Forelimb muscle (tissue), 1 donor: ENCODE measurements around the gene GNG13. TPM values are rescaled to one million over a fixed set of nuclear protein-coding genes. Genes with fewer than 3 reads are reported as not detected.
"Not testable (repeated sequence)": the region's sequence is repeated elsewhere in the genome, so short reads cannot be mapped to it uniquely, and the experiment has no call there.

ENCODE experiments used
- DNase-seq: peaks from one replicate; pipeline ENCODE4 v3.0.0-alpha.2; 2013; ENCODE audit warnings: low read depth
- polyA plus RNA-seq: library from polyadenylated mRNA; unstranded; fragments of 120-200 nt; gene quantifications from one replicate; pipeline ENCODE4 v1.2.1, GENCODE V29; 2013; ENCODE audit not compliant: insufficient read length

Gene GNG13
- polyA plus RNA-seq, 1 donor, result not detected

DNA sequence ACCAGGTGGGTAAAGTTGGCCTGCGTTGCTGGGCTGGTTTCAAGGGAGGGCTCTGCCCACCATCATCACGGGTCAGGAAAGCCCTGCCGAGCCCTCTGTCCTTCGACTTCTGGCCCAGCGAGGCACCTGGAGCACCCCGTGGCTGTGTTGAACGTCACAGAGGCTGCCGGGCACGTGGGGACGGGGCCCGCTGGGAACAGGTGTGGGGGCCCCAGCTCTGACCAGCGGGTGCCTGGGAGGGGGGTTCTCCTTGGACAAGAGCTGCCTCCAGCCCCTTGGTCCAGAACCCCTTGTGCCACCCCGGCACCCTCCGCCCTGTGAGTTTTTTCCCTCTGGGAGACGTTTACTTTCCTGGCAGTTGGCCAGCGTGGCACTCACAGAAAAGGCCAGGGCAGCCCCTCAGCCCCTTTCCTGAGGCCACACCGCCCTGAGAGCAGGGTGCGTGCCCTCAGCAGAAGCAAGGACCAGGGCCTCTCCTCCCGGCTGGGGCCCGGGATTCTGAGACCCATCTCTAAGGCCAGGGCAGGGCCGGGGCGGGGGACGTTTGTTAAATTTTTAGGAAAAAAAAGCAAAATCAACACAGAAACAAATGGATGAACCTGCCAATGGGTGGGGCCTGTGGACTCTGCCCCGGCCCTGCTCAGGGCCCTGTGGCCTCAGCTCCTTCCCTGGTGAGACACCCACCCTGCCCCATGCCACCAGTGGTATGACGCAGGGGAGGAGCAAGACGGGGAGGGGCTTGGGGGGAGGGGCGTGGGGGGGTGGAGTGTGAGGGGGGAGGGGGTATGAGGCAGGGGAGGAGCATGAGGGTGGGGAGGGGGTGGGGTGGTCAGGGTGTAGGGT, 31.3 kb upstream of the GNG13 start:
- no peak for DNase-seq

DNA sequence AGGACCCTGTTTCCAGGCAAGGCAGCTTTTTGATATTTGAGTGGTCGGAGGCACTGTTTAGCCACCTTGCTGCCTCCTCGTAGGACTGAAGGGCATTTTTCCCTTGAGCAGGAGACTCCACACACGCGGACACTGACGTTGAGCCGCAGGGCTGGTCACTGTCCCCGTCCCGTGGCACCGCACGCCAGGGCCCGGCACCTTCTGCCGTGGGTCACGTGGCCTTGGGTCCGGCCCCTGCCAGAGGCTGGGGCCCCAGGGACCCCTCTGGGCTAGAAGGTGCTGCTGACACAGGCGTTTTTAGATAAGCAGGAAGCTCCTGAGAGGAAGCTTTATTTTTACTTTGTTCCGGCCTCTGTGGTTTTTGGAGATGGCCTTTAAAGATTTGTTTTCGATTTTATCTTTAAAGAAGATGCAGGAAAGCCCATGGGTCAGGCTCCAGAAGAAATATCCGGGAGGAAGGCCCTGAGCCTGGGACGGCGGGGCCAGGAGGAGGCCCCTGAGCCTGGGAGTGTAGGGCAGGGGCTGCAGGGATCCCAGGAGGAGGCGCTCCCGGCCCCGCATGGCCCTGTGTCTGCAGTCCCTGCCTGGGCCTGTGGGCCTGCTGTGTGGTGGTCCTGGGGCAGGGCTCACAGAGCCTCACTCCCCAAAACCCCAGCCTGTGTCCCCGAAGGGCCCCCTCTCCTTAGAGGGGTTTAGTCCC, 30.5 kb upstream of the GNG13 start:
- DNase-seq, result no peak

DNA sequence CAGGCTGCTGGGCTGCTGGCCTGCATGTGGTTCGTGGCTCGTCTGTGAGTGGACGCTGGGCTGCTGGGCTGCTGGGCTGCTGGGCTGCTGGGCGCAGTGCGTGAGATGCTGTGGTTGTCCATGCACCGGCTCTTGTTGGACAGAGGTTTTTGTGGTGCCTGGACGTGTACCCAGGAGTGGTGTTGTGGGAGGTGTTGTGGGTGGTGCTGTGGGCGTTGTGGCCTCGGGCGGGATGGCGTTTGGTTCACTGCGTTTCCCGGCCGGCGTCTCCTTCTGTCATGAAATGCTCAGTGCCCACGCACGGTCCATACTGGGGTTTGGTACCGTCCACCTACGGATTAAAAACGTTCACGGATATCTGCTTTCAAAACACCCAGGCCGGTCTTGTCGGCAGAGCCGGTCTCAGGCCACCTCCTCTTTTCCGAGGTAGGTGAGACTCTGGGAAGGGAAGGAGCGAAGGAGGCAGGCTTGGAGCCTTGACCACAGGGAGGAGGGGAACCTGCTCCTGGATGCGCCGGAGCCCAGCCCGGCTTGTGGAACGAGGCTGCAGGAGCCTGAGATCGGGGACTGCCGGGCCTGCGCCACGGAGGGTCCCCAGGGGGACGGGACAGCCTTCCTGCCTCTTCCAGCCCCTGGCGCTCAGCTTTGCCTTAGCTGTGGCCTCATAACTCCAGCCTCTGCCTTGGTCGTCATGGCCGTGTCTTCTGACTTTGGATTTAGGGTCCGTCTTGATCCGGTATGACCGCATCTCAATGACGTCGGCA, 29.8 kb upstream of the GNG13 start:
- DNase-seq, result no peak

DNA sequence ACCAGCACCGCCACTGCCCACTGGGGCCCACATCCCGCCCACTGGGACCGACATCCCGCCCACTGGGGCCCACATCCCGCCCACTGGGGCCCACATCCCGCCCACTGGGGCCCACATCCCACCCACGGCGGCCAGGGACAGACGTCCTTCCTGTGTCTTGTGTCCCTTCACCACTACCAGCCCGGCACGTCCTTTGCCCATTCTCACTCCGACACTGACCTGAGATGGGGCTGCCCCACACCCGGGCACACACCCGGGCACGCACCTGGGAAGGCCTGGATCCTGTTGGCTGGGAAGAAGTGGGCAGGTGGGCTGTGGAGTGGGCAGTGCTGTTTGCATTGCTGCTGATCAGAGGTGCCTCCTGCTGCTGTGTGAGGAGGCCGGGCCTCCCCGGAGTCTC, 28.4 kb upstream of the GNG13 start:
- DNase-seq, result no peak

DNA sequence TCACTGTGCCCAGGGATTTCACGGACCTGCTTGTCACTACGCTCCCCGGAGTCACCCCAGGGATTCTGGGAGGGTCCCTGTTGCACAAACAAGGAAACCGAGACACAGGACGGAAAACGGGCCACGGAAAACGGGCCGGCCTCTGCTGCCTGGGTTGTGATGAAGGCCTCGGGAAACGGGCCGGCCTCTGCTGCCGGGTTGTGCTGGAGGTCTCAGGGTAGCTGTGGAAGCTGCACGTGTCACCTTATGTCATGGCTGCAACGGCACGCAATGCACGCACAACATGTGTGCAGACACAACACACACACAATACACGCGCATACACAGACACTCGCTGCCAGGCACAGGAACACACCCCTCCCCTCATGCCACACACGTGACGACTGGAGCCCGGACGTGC, 27.0 kb upstream of the GNG13 start:
- no peak for DNase-seq

DNA sequence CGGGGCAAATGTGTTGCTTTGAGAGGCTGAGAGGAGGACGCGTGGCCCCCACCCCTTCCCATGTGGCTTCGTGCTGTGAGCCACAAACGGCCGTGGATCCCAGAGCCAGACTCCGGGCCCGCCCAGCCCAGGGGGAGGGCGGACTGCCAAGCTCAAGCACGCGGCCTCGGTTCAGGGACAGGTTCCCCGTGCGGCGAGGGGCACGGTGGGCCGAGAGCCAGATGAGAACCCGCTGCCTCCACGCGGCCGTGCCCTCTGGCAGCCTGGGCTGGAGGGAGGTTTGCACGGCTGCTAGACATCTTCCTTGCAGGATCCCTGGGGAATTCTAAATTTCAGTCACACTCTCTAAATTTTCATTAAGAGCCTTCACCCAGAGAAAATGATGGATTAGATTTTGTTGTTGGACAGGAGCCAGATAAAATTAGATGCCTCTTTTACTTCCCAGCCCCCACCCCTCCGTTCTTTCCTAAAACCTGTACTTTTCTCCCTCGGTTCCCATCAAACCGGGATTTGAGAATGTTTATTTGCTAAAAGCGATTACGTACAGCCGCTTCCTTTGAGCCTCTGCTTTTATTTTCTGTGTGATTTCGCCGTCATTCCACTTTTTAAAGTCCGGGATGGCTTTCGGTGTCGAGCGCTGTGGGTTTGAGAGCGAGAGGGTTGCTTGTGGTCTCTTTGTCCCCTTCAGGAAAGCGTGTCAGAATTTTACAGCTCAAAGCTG, 25.0 kb upstream of the GNG13 start:
- no peak for DNase-seq

- no peak for DNase-seq
These were observed 24.1 kb upstream of the GNG13 start for GRCh38 chr16:824601-825000.

DNA sequence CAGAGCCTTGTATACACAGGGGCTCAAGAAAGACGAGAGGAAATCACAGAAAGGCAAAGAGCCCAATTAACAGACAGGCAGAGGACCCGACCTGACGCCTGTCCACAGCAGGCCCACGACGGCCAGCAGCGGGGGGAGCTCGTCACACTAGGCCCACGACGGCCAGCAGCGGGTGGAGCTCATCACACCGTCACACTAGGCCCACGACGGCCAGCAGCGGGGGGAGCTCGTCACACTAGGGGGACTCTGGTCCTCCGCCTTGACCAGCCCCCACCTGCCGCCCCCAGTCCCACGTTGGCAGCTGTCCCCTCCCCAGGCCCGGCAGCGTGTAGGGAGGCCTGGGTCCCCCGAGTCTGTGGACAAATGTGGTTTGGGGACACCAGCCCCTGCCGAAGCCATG, 23.7 kb upstream of the GNG13 start:
- no peak for DNase-seq

DNA sequence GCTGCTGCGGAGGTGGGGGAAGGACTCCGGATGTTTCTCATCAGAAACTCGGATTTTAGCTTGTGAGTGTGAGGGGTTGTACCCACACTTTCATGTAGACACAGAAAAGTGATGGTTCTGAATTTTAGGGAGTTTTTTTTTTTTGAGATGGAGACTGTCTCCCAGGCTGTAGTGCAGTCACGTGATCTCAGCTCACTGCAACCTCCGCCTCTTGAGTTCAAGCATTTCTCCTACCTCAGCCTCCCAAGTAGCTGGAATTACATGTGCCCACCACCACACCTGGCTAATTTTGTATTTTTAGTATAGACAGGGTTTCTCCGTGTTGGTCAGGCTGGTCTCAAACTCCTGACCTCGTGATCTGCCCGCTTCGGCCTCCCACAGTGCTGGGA, 22.4 kb upstream of the GNG13 start:
- DNase-seq, result no peak

DNA sequence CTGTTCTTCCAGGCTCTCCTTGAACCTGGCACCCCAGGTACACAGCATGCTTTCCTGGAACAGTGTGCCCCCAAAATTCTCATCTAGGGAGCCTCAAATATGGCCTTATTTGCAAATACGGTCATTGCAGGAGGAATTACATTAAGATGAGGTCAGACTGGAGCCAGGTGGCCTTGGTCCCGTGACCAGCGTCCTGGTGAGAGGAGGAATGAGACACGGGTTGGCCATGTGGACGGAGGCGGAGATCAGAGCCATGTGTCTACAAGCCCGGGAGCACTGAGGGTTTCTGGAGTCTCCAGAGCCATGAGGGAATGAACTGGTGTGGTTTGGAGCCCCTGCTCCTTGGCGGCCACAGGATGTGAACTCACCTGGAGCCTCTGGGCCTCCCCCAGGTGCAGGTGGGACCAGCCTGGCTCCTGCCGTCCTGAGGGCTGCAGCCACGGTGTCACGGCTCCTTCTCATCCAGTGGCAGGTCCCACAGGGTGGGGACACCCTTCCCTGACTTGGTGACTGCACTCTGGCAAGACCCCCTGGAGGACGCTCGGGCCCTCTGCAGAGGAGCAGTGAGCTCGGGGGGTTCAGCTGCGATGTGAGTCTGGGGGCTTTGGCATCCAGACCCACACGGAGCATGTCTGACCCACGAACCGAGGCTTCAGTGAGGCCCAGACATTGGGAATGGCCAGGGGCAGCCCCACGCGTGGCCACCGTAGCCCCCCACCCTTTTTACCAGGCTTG, 21.8 kb upstream of the GNG13 start:
- DNase-seq, result no peak

DNA sequence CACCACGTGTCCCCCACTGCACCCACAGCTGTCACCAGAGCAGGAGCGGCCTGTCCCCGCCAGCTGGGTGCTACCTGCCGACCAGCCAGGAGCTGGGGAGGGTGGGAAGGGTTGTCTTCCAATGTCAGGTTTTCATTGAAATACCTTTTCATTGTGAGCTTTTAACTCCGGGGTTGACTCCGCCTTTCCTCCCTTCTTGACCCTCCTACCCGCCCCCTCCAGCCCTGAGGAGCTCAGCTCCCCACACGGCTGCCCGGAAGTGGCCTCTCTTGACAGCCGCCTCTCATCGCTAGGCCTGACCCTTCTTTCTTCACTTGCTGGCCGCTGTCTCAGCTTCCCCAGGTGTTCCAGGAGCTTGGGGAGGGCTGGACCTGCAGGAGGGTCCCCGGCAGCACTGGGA, 21.2 kb upstream of the GNG13 start:
- no peak for DNase-seq

DNA sequence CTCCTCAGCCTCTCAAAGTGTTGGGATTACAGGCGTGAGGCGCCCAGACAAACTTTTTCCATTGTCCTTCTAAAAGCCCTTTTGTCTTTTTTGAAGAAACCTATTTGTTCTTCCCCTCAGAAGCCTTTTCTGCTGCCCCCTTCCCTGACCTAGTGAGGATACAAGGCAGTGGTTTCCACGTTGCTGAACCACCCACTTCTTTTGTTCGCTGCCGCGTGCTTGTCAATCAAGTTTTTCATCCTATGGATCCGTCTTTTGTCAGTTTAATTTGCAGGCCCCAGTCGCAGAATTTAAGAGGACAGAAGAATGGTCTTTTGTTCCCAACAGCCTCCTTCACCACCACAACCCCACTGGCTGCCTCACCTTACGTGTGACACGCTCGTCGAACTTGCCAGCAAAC, 20.2 kb upstream of the GNG13 start:
- no peak for DNase-seq

DNA sequence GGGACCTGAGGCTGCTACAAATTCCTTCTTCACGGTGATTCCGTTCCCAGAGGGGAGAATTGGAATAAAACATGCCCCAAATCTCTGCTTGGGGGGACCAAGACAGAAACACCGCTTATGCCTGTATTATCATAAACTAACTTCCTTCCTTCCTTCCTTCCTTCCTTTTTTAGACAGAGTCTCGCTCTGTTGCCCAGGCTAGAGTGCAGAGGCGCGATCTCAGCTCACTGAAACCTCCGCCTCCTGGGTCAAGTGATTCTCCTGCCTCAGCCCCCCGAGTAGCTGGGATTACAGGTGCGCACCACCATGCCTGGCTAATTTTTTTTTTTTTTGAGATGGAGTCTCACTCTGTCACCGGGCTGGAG, 19.5 kb upstream of the GNG13 start:
- not testable (repeated sequence) for DNase-seq

DNA sequence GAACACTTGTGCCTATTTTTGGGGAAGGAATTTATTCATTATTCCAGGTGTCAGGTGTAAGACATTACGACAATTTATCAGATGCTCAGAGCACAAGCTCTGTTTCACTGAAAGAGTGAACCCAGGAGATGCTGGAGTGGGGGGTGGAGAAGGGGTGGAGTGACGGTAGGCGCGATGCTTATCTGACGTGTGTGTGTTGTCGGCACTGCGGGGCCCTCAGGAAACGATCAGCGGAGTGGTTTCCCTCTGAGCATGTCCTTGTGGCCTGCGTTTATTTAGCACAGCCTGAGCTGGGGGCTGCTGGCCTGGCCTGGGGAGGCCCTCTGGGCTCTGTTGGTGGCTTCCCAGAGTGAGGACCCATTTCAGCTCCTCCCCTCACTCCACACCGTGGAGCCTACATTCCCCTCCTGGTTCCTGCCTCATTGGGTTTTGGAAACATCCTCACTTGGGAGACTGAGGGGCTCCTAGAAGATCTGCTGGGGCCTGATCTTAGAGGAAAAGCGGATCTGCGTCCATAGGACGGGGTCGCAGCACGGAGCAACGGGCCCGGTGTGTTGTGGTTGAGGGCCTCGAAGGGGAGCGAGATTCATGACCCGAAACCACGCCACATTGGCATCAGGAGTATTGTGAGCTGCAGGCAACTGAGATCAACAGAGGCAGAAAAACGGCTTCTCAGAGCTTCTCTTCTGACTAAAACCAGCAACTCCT, 19.0 kb upstream of the GNG13 start:
- no peak for DNase-seq

GRCh38 chr16:818592-818991, 18.1 kb upstream of the GNG13 start:
- DNase-seq, result no peak

DNA sequence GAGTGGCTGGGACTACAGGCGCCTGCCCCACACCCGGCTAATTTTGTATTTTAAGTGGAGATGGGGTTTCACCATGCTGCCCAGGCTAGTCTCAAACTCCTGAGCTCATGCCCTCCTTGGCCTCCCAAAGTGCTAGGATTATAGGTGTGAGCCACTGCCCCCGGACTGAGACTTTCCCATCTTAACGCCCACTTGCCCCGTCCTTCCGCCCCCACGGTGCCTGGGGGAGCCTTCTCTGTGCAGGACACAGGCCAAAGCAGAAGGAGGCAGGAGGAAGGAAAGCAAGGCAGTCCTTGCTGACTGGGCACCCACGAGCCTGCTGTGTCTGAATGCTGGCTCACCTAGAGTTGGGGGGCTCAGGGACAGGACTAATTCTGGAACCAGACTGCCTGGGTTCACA, 17.6 kb upstream of the GNG13 start:
- DNase-seq, result no peak

GRCh38 chr16:817001-817906, 16.7 kb upstream of the GNG13 start:
- no peak for DNase-seq

- no peak for DNase-seq
These were observed 15.3 kb upstream of the GNG13 start for GRCh38 chr16:815861-816260.

GRCh38 chr16:814974-815373, 14.4 kb upstream of the GNG13 start:
- DNase-seq, result no peak
